Thyroid gland (tissue), 4 donors: ENCODE measurements around the gene KIAA1671. TPM values are rescaled to one million over a fixed set of nuclear protein-coding genes. Genes with fewer than 3 reads are reported as not detected.

Experiments used
- DNase-seq, 2 donors: peaks; one replicate each; pipeline ENCODE4 v3.0.0-alpha.2; 2019
- H3K27ac ChIP-seq, 3 donors: fragments of 200-600 bp; sonication (generic); 1 replicate in 2 of 3; 2 replicates in 1 of 3; pipeline ENCODE4 v1.5.1; 2016 to 2019; ENCODE audit warnings: mild to moderate bottlenecking in 1 of 3, moderate library complexity in 1 of 3
- H3K27me3 ChIP-seq: fragments of 200-600 bp; sonication (generic); one replicate; pipeline ENCODE4 v1.5.1; 2019
- H3K36me3 ChIP-seq, 2 donors: fragments of 200-600 bp; sonication (generic); one replicate each; pipeline ENCODE4 v1.5.1; 2016 to 2019
- H3K4me1 ChIP-seq, 2 donors: fragments of 200-600 bp; sonication (generic); one replicate each; pipeline ENCODE4 v1.5.1; 2017 to 2019
- H3K4me3 ChIP-seq, 3 donors: fragments of 200-600 bp; sonication (generic); replicated peaks in 1 of 3; 1 replicate in 2 of 3; 2 replicates in 1 of 3; pipeline ENCODE4 v1.5.1; 2016; ENCODE audit warnings: mild to moderate bottlenecking in 1 of 3
- H3K9me3 ChIP-seq: fragments of 200-600 bp; sonication (generic); one replicate; pipeline ENCODE4 v1.5.1; 2017
- CTCF ChIP-seq, 6 experiments: fragments of 200-600 bp in 3 of 6; fragments of 450-650 bp in 3 of 6; sonication (generic) in 3 of 6; IDR thresholded peaks; one replicate each; pipeline ENCODE4 v1.5.1; 2016 to 2019; ENCODE audit warnings: antibody characterized with exemption in 6 of 6, mild to moderate bottlenecking in 2 of 6, inconsistent platforms in 1 of 6, moderate library complexity in 1 of 6
- POLR2A ChIP-seq, 2 donors: fragments of 450-650 bp; IDR thresholded peaks; one replicate each; pipeline ENCODE4 v1.6.1; 2017; ENCODE audit warnings: antibody characterized with exemption in 2 of 2, mild to moderate bottlenecking in 2 of 2, moderate library complexity in 1 of 2
- WGBS, 2 donors: methylation state at CpG; one replicate each; pipeline ENCODE4 v1.1.5; 2017; 5-methylcytosine and 5-hydroxymethylcytosine counted together
- intact Hi-C: fragments of 100-400 bp; cut with DNase I; formaldehyde crosslinking; loops from one replicate; pipeline ENCODE4 v1.15.1; 2023
- total RNA-seq, 4 donors: library from RNA; depleted of rRNA; stranded (reverse); fragments of >200 nt; gene quantifications; one replicate each; pipeline ENCODE4 v1.2.3, GENCODE V29; 2016

Gene KIAA1671
- total RNA-seq, 4 donors from 2014 or later, result 63.2 to 111 (median 79.7) TPM

- DNase-seq, result no peak
- no peak for TF ChIP-seq CTCF (IDR thresholded peaks at IDR 0.05)
- no peaks in the 10 kb centered on the region for H3K4me1 ChIP-seq
- intact Hi-C loops, result no loop called here
- H3K36me3 ChIP-seq, result no peaks in the 10 kb centered on the region
- no peaks in the 10 kb centered on the region for H3K9me3 ChIP-seq
- peak overlapping the region in 1 of 3 donors; percentile 19 for H3K27ac ChIP-seq
- WGBS, 2 donors, result 46 to 61% methylated on average over 3 of the region's 3 CpGs
- no peaks in the 10 kb centered on the region for H3K27me3 ChIP-seq
- no peak overlapping the region for H3K4me3 ChIP-seq
Observed at GRCh38 chr22:24926428-24926725, 26.1 kb upstream of the KIAA1671 start.

- Histone ChIP-seq H3K4me3 (no peak overlapping the region), H3K36me3 (no peaks in the 10 kb centered on the region), H3K27me3 (no peaks in the 10 kb centered on the region), H3K4me1 (no peaks in the 10 kb centered on the region), H3K27ac (no peak overlapping the region), H3K9me3 (no peaks in the 10 kb centered on the region)
- no peak for DNase-seq
- intact Hi-C loops, result no loop called here
- no peak for TF ChIP-seq CTCF (IDR thresholded peaks at IDR 0.05)
- TF ChIP-seq POLR2A (IDR thresholded peaks at IDR 0.05), result no peak
- WGBS, 2 donors, result 88 to 100% methylated on average over 1 of the region's 1 CpG
Observed at GRCh38 chr22:24926849-24927579, 25.5 kb upstream of the KIAA1671 start.

GRCh38 chr22:24928322-24928721, 24.2 kb upstream of the KIAA1671 start:
- no peaks in the 10 kb centered on the region for H3K4me1 ChIP-seq
- intact Hi-C loops, result no loop called here
- DNase-seq, result no peak
- no peaks in the 10 kb centered on the region for H3K36me3 ChIP-seq
- no peak for TF ChIP-seq CTCF (IDR thresholded peaks at IDR 0.05)
- no peak for TF ChIP-seq POLR2A (IDR thresholded peaks at IDR 0.05)
- no peaks in the 10 kb centered on the region for H3K27me3 ChIP-seq
- 92 to 94% methylated on average over 7 of the region's 7 CpGs for WGBS, 2 donors
- H3K9me3 ChIP-seq, result no peaks in the 10 kb centered on the region
- no peak overlapping the region for H3K27ac ChIP-seq
- no peak overlapping the region for H3K4me3 ChIP-seq

- Histone ChIP-seq H3K4me3 (no peak overlapping the region), H3K9me3 (no peaks in the 10 kb centered on the region), H3K27ac (no peak overlapping the region), H3K36me3 (no peaks in the 10 kb centered on the region), H3K27me3 (no peaks in the 10 kb centered on the region), H3K4me1 (no peaks in the 10 kb centered on the region)
- intact Hi-C loops, result no loop called here
- TF ChIP-seq POLR2A (IDR thresholded peaks at IDR 0.05) (no peak), CTCF (IDR thresholded peaks at IDR 0.05) (no peak)
- WGBS, 2 donors, result 64 to 71% methylated on average over 3 of the region's 3 CpGs
- DNase-seq, result no peak
Observed at GRCh38 chr22:24930678-24931077, 21.8 kb upstream of the KIAA1671 start.

- intact Hi-C loops, result no loop called here
- H3K9me3 ChIP-seq, result no peaks in the 10 kb centered on the region
- TF ChIP-seq POLR2A (IDR thresholded peaks at IDR 0.05), result no peak
- TF ChIP-seq CTCF (IDR thresholded peaks at IDR 0.05), result no peak
- H3K4me3 ChIP-seq, result no peak overlapping the region
- H3K27me3 ChIP-seq, result no peaks in the 10 kb centered on the region
- H3K4me1 ChIP-seq, result no peaks in the 10 kb centered on the region
- no peaks in the 10 kb centered on the region for H3K36me3 ChIP-seq
- no peak for DNase-seq
- H3K27ac ChIP-seq, result no peak overlapping the region
Observed at GRCh38 chr22:24935771-24936483, 16.6 kb upstream of the KIAA1671 start.
